ENCODE measurements around the gene EMC9.

EMC9 gene

GRCh38 chr14:24177041-24177825 is 35.8 kb upstream of the EMC9 start:
- no peak for DNase-seq

- DNase-seq, result no peak
Observed at GRCh38 chr14:24176599-24176998, 35.2 kb upstream of the EMC9 start.

- peak in 5 of 56 donors; percentile 3 to 43 (median 19) for DNase-seq
Observed at GRCh38 chr14:24172871-24173281, 31.5 kb upstream of the EMC9 start.

- peak in 8 of 56 donors; percentile 16 to 48 (median 29) for DNase-seq
Observed at GRCh38 chr14:24172261-24172860, 31.0 kb upstream of the EMC9 start.

GRCh38 chr14:24171422-24172260 is 30.2 kb upstream of the EMC9 start, which contains the start of gene REC8:
Gene REC8 (plus strand): TSS chr14:24172080. CDS start chr14:24172553, 473 bp downstream.
- peak; percentile 26 to 96 (median 90) for DNase-seq

- DNase-seq, result no peak
Observed at GRCh38 chr14:24167469-24168114, 26.2 kb upstream of the EMC9 start.

- no peak for DNase-seq
Observed at GRCh38 chr14:24165785-24166184, 24.4 kb upstream of the EMC9 start.

GRCh38 chr14:24164518-24164991 is 23.2 kb upstream of the EMC9 start:
- no peak for DNase-seq

- DNase-seq, result peak in 7 of 56 donors; percentile 10 to 28 (median 25)
Observed at GRCh38 chr14:24162093-24162492, 20.7 kb upstream of the EMC9 start.

- peak; percentile 68 to 98 (median 91) for DNase-seq
Observed at GRCh38 chr14:24160850-24161804, 19.7 kb upstream of the EMC9 start, which contains the start of gene IRF9. Gene IRF9 (plus strand): TSS chr14:24161265. CDS start chr14:24162145, 880 bp downstream.

- no peak for DNase-seq
Observed at GRCh38 chr14:24160499-24160849, 19.1 kb upstream of the EMC9 start.

- no peak for DNase-seq
Observed at GRCh38 chr14:24159777-24160498, 18.5 kb upstream of the EMC9 start.

GRCh38 chr14:24157331-24157730 is 15.9 kb upstream of the EMC9 start:
- no peak for DNase-seq

- DNase-seq, result no peak
Observed at GRCh38 chr14:24156840-24157239, 15.4 kb upstream of the EMC9 start.

- DNase-seq, result no peak
Observed at GRCh38 chr14:24155100-24155499, 13.7 kb upstream of the EMC9 start.

GRCh38 chr14:24151404-24152080 is 10.2 kb upstream of the EMC9 start:
- no peak for DNase-seq

- no peak for DNase-seq
Observed at GRCh38 chr14:24150993-24151392, 9.6 kb upstream of the EMC9 start.

- no peak for DNase-seq
Observed at GRCh38 chr14:24150567-24150966, 9.2 kb upstream of the EMC9 start.

GRCh38 chr14:24150061-24150460 is 8.7 kb upstream of the EMC9 start:
- DNase-seq, result no peak

Measured in amygdala (tissue), 56 donors.